ENCODE data around the gene ADD2. TPM values are rescaled to one million over a fixed set of nuclear protein-coding genes. Genes with fewer than 3 reads are reported as not detected.
A peak's percentile ranks its signal among the peaks of the same experiment; 100 is the strongest.

The ADD2 gene
- total and polyA plus RNA-seq, 4 donors = 0.08 to 156 (median 0.16) TPM; not detected in 1

- no peak for DNase-seq (ENCODE audit: low spot score)
- TF ChIP-seq, protein P1, sequence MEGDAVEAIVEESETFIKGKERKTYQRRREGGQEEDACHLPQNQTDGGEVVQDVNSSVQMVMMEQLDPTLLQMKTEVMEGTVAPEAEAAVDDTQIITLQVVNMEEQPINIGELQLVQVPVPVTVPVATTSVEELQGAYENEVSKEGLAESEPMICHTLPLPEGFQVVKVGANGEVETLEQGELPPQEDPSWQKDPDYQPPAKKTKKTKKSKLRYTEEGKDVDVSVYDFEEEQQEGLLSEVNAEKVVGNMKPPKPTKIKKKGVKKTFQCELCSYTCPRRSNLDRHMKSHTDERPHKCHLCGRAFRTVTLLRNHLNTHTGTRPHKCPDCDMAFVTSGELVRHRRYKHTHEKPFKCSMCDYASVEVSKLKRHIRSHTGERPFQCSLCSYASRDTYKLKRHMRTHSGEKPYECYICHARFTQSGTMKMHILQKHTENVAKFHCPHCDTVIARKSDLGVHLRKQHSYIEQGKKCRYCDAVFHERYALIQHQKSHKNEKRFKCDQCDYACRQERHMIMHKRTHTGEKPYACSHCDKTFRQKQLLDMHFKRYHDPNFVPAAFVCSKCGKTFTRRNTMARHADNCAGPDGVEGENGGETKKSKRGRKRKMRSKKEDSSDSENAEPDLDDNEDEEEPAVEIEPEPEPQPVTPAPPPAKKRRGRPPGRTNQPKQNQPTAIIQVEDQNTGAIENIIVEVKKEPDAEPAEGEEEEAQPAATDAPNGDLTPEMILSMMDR (IDR thresholded peaks at IDR 0.05; ENCODE audit: low read depth, low read length, missing input control) = no peak
- TF ChIP-seq FOXA2 (IDR thresholded peaks at IDR 0.05) = no peak
- no peak overlapping the region for H3K4me3 ChIP-seq (ENCODE audit: low read depth in 1 of 3, low read length in 3 of 3)
- peaks cover 0 to 20% (median 12%) of the 10 kb centered on the region in 4 donors for H3K27me3 ChIP-seq (ENCODE audit: control insufficient read depth in 4 of 4, insufficient read depth in 4 of 4, low read length in 3 of 4)
- WGBS = 68% methylated on average over 2 of the region's 2 CpGs
- H3K4me1 ChIP-seq (ENCODE audit: control insufficient read depth in 4 of 4, insufficient read depth in 4 of 4, low read length in 3 of 4) = peaks cover 7 to 12% (median 9%) of the 10 kb centered on the region in 4 donors
- no peaks in the 10 kb centered on the region for H3K9me3 ChIP-seq (ENCODE audit: control insufficient read depth in 4 of 4, low read length in 3 of 4)
- H3K27ac ChIP-seq (ENCODE audit: low read depth in 1 of 2, low read length in 2 of 2) = no peak overlapping the region
- H3K36me3 ChIP-seq (ENCODE audit: control insufficient read depth in 4 of 4, insufficient read depth in 3 of 4, low read depth in 1 of 4, low read length in 3 of 4) = no peaks in the 10 kb centered on the region
- H3K9ac ChIP-seq (ENCODE audit: low read depth in 1 of 2, low read length in 2 of 2) = no peak overlapping the region
Observed at GRCh38 chr2:70793450-70793849, 25.4 kb upstream of the ADD2 start.

- H3K4me1 ChIP-seq (ENCODE audit: control insufficient read depth in 4 of 4, insufficient read depth in 4 of 4, low read length in 3 of 4) = peaks cover 7 to 12% (median 9%) of the 10 kb centered on the region in 4 donors
- no peaks in the 10 kb centered on the region for H3K36me3 ChIP-seq (ENCODE audit: control insufficient read depth in 4 of 4, insufficient read depth in 3 of 4, low read depth in 1 of 4, low read length in 3 of 4)
- no peak within 1 kb of the TSS for H3K27ac ChIP-seq (ENCODE audit: low read depth in 1 of 2, low read length in 2 of 2)
- 6% methylated on average over 69 of the region's 69 CpGs for WGBS
- no peak for DNase-seq (ENCODE audit: low spot score)
- H3K4me3 ChIP-seq (ENCODE audit: low read depth in 1 of 3, low read length in 3 of 3) = peak within 1 kb of the TSS in 1 of 3 donors; percentile 41
- H3K9ac ChIP-seq (ENCODE audit: low read depth in 1 of 2, low read length in 2 of 2) = no peak within 1 kb of the TSS
- H3K9me3 ChIP-seq (ENCODE audit: control insufficient read depth in 4 of 4, low read length in 3 of 4) = no peaks in the 10 kb centered on the region
- peaks cover 0 to 25% (median 12%) of the 10 kb centered on the region in 4 donors for H3K27me3 ChIP-seq (ENCODE audit: control insufficient read depth in 4 of 4, insufficient read depth in 4 of 4, low read length in 3 of 4)
- no peak for TF ChIP-seq HNF4G (IDR thresholded peaks at IDR 0.05)
- TF ChIP-seq, protein P2, sequence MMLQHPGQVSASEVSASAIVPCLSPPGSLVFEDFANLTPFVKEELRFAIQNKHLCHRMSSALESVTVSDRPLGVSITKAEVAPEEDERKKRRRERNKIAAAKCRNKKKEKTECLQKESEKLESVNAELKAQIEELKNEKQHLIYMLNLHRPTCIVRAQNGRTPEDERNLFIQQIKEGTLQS (IDR thresholded peaks at IDR 0.05) = no peak
- no peak for TF ChIP-seq RAD21 (IDR thresholded peaks at IDR 0.05)
- TF ChIP-seq HNF4A (conservative IDR thresholded peaks at IDR 0.05) = no peak
- no peak for TF ChIP-seq FOXA1 (IDR thresholded peaks at IDR 0.05)
- TF ChIP-seq YY1 (IDR thresholded peaks at IDR 0.05) = no peak
- TF ChIP-seq NR2F2 (IDR thresholded peaks at IDR 0.05) = no peak
- TF ChIP-seq MAX (IDR thresholded peaks at IDR 0.05) = no peak
- TF ChIP-seq JUND (IDR thresholded peaks at IDR 0.05) = no peak
- no peak for TF ChIP-seq SP1 (IDR thresholded peaks at IDR 0.05)
- TF ChIP-seq, protein P1 (IDR thresholded peaks at IDR 0.05; ENCODE audit: low read depth, low read length, missing input control) = no peak
- no peak for TF ChIP-seq EGR1 (IDR thresholded peaks at IDR 0.05; ENCODE audit: low read depth in 2 of 2)
- TF ChIP-seq, protein P3, sequence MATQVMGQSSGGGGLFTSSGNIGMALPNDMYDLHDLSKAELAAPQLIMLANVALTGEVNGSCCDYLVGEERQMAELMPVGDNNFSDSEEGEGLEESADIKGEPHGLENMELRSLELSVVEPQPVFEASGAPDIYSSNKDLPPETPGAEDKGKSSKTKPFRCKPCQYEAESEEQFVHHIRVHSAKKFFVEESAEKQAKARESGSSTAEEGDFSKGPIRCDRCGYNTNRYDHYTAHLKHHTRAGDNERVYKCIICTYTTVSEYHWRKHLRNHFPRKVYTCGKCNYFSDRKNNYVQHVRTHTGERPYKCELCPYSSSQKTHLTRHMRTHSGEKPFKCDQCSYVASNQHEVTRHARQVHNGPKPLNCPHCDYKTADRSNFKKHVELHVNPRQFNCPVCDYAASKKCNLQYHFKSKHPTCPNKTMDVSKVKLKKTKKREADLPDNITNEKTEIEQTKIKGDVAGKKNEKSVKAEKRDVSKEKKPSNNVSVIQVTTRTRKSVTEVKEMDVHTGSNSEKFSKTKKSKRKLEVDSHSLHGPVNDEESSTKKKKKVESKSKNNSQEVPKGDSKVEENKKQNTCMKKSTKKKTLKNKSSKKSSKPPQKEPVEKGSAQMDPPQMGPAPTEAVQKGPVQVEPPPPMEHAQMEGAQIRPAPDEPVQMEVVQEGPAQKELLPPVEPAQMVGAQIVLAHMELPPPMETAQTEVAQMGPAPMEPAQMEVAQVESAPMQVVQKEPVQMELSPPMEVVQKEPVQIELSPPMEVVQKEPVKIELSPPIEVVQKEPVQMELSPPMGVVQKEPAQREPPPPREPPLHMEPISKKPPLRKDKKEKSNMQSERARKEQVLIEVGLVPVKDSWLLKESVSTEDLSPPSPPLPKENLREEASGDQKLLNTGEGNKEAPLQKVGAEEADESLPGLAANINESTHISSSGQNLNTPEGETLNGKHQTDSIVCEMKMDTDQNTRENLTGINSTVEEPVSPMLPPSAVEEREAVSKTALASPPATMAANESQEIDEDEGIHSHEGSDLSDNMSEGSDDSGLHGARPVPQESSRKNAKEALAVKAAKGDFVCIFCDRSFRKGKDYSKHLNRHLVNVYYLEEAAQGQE (IDR thresholded peaks at IDR 0.05) = no peak
- no peak for TF ChIP-seq FOXA2 (IDR thresholded peaks at IDR 0.05)
Observed at GRCh38 chr2:70790136-70790828, 22.3 kb upstream of the ADD2 start, which contains the start of gene FIGLA. Gene FIGLA, minus strand, starts transcription at chr2:70790643. Its CDS starts 5 bp downstream, at chr2:70790638.

Data from liver (tissue), 9 donors.